CD4-positive, alpha-beta memory T cell (primary cell): ENCODE results near the gene IDI2. TPM values are rescaled to one million over a fixed set of nuclear protein-coding genes. Genes with fewer than 3 reads are reported as not detected.

ENCODE experiments used
- CTCF ChIA-PET: fragments of 350-600 bp; sonication (Branson Sonifier 250); formaldehyde crosslinking; loops from one replicate; lab custom pipeline; 2021; ENCODE audit warnings: inconsistent platforms; ENCODE audit not compliant: partially characterized antibody; lab: Charles Lee
- POLR2A ChIA-PET: fragments of 350-600 bp; sonication (Branson Sonifier 250); formaldehyde crosslinking; loops from one replicate; lab custom pipeline; 2021; ENCODE audit not compliant: partially characterized antibody; lab: Charles Lee
- DNase-seq, 5 donors: peaks; one replicate each; pipeline versions ENCODE4 v3.0.0 to v3.0.0-alpha.2; 2020 to 2022; ENCODE audit warnings: mixed read lengths in 1 of 5
- H3K27ac ChIP-seq: one replicate; pipeline ENCODE4 v1.7.0; 2013; ENCODE audit warnings: low read depth, low read length
- H3K27me3 ChIP-seq: 2 replicates; pipeline ENCODE4 v1.7.0; 2013; ENCODE audit warnings: mild to moderate bottlenecking, low read length, moderate library complexity; ENCODE audit not compliant: insufficient read depth
- H3K36me3 ChIP-seq: 2 replicates; pipeline ENCODE4 v1.7.0; 2013; ENCODE audit warnings: mild to moderate bottlenecking, low read length, moderate library complexity; ENCODE audit not compliant: insufficient read depth
- H3K4me1 ChIP-seq: 2 replicates; pipeline ENCODE4 v1.7.0; 2013; ENCODE audit warnings: mild to moderate bottlenecking, low read length, moderate library complexity; ENCODE audit not compliant: insufficient read depth
- H3K4me3 ChIP-seq, 2 donors: one replicate each; pipeline ENCODE4 v1.7.0; 2013; ENCODE audit warnings: low read length in 2 of 2, mild to moderate bottlenecking in 1 of 2
- H3K9me3 ChIP-seq, 2 donors: one replicate each; pipeline ENCODE4 v1.7.0; 2013; ENCODE audit warnings: low read length in 2 of 2, control low read depth in 1 of 2; ENCODE audit not compliant: control insufficient read depth in 1 of 2
- H3K27ac Mint-ChIP-seq, 7 donors: one replicate each; pipeline ENCODE4 v1.8.0; 2020 to 2021; ENCODE audit warnings: mixed read lengths in 7 of 7, mild to moderate bottlenecking in 6 of 7, inconsistent platforms in 3 of 7, moderate library complexity in 3 of 7
- H3K27me3 Mint-ChIP-seq, 2 donors: one replicate each; pipeline ENCODE4 v1.8.0; 2020 to 2021; ENCODE audit warnings: mixed read lengths in 2 of 2
- H3K36me3 Mint-ChIP-seq, 2 donors: one replicate each; pipeline ENCODE4 v1.8.0; 2020 to 2021; ENCODE audit warnings: mixed read lengths in 2 of 2, inconsistent platforms in 1 of 2, mild to moderate bottlenecking in 1 of 2
- H3K4me1 Mint-ChIP-seq, 4 donors: one replicate each; pipeline ENCODE4 v1.8.0; 2020 to 2021; ENCODE audit warnings: mixed read lengths in 4 of 4, mild to moderate bottlenecking in 1 of 4
- H3K4me3 Mint-ChIP-seq, 8 donors: one replicate each; pipeline ENCODE4 v1.8.0; 2020 to 2021; ENCODE audit warnings: mixed read lengths in 8 of 8, mild to moderate bottlenecking in 7 of 8, moderate library complexity in 6 of 8, inconsistent platforms in 3 of 8
- H3K9me3 Mint-ChIP-seq, 8 donors: one replicate each; pipeline ENCODE4 v1.8.0; 2020 to 2021; ENCODE audit warnings: mixed read lengths in 8 of 8, mild to moderate bottlenecking in 5 of 8, inconsistent platforms in 3 of 8, moderate library complexity in 1 of 8
- intact Hi-C: fragments of 100-400 bp; cut with micrococcal nuclease; formaldehyde crosslinking; loops from one replicate; pipeline ENCODE4 v1.15.1; 2023
- polyA plus RNA-seq, 2 donors: library from polyadenylated mRNA; unstranded; fragments of 300-500 nt; fragmentation: Illumina TruSeq; gene quantifications; one replicate each; pipeline ENCODE4 v1.2.3, GENCODE V29; 2021
- total RNA-seq, 2 experiments: library from RNA; stranded (reverse); gene quantifications; one replicate each; pipeline ENCODE4 v1.2.3, GENCODE V29; 2021

The IDI2 gene
- total and polyA plus RNA-seq, 4 experiments from 2014 or later: not detected

DNA sequence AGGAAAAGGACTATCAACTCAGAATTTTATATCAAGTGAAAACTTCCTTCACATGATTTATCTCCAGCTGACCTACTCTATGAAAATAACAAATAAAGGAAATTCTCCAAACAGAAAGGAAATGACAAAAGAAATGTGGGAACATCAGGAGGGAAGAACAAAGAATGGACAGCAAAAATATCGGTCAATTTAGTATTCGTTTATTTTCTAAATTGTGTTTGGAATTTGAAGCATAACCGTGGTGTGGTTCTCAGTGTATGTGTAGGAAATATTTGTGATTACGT, 39.2 kb upstream of the IDI2 start:
- CTCF ChIA-PET: interaction anchor here (1.6 kb wide), 1 partner anchor 10 kb away, joined by 5 read pairs; no protein-coding TSS in a partner anchor
- H3K27me3 ChIP-seq: no peaks in the 10 kb centered on the region
- intact Hi-C loops: no loop called here
- H3K4me3 Mint-ChIP-seq: no peak overlapping the region
- H3K27ac ChIP-seq: no peak overlapping the region
- H3K27ac Mint-ChIP-seq: peak overlapping the region; percentile 70 to 99 (median 90)
- H3K9me3 Mint-ChIP-seq: no peaks in the 10 kb centered on the region
- peaks cover 64% of the 10 kb centered on the region for H3K4me1 ChIP-seq
- peaks cover 55 to 84% (median 73%) of the 10 kb centered on the region in 4 donors for H3K4me1 Mint-ChIP-seq
- H3K36me3 Mint-ChIP-seq: peaks cover 0 to 7% of the 10 kb centered on the region in 2 donors
- no peak for DNase-seq
- no peak overlapping the region for H3K4me3 ChIP-seq
- no peaks in the 10 kb centered on the region for H3K9me3 ChIP-seq
- POLR2A ChIA-PET: interaction anchor here (1.3 to 2.0 kb wide), 3 partner anchors 9 to 16 kb away, joined by 5 to 6 read pairs (median 5); partner anchors contain the start of genes IDI1 and WDR37
- H3K36me3 ChIP-seq: no peaks in the 10 kb centered on the region
- no peaks in the 10 kb centered on the region for H3K27me3 Mint-ChIP-seq

DNA sequence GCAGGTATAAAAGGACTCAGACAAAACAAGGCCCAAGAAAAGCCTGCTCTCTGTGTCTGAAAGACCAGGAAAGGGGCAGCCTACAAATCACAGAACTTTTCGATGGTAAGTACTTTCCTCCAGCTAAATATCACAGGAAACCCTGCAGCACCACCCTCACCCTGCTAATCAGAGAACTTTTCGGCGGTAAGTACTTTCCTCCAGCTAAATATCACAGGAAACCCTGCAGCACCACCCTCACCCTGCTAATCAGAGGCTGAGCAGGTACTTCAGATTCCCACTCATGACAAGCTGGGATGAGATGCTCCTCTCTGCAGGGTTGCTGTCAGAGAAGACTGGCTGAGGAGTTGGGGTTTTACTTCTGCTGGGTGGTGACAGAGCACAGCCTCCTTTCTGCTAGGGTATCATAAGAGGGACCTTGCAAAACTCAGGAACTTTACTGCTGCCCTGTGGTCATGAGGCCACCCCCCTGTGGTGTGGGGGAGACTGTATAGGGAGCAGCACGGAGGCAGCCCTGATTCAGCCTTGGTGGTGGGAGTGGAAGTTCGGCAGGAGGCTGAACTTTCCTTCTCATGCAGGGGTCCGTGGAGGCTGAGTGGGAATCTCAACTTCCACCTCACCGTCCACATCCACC, 37.7 kb upstream of the IDI2 start:
- peak overlapping the region; percentile 70 to 83 (median 77) for H3K4me3 Mint-ChIP-seq
- CTCF ChIA-PET: interaction anchor here (2.0 kb wide), 1 partner anchor 13 kb away, joined by 5 read pairs; no protein-coding TSS in a partner anchor
- DNase-seq: peak; percentile 41 to 50 (median 45)
- H3K9me3 ChIP-seq: no peaks in the 10 kb centered on the region
- peak overlapping the region; percentile 47 for H3K27ac ChIP-seq
- intact Hi-C loops: loop anchor here (2.0 kb wide), 1 partner anchor 15 kb away; the partner anchor contains the start of gene IDI1
- H3K36me3 ChIP-seq: no peaks in the 10 kb centered on the region
- peaks cover 72% of the 10 kb centered on the region for H3K4me1 ChIP-seq
- no peaks in the 10 kb centered on the region for H3K27me3 Mint-ChIP-seq
- H3K4me1 Mint-ChIP-seq: peaks cover 51 to 85% (median 74%) of the 10 kb centered on the region in 4 donors
- peak overlapping the region; percentile 84 to 99 (median 92) for H3K27ac Mint-ChIP-seq
- no peaks in the 10 kb centered on the region for H3K27me3 ChIP-seq
- POLR2A ChIA-PET: interaction anchor here (0.6 to 2.5 kb wide), 6 partner anchors 10 to 75 kb away, joined by 3 to 33 read pairs (median 3); partner anchors contain the start of genes GTPBP4 and IDI1
- peak overlapping the region in 1 of 2 donors; percentile 24 for H3K4me3 ChIP-seq
- H3K9me3 Mint-ChIP-seq: no peaks in the 10 kb centered on the region
- peaks cover 0 to 7% of the 10 kb centered on the region in 2 donors for H3K36me3 Mint-ChIP-seq

DNA sequence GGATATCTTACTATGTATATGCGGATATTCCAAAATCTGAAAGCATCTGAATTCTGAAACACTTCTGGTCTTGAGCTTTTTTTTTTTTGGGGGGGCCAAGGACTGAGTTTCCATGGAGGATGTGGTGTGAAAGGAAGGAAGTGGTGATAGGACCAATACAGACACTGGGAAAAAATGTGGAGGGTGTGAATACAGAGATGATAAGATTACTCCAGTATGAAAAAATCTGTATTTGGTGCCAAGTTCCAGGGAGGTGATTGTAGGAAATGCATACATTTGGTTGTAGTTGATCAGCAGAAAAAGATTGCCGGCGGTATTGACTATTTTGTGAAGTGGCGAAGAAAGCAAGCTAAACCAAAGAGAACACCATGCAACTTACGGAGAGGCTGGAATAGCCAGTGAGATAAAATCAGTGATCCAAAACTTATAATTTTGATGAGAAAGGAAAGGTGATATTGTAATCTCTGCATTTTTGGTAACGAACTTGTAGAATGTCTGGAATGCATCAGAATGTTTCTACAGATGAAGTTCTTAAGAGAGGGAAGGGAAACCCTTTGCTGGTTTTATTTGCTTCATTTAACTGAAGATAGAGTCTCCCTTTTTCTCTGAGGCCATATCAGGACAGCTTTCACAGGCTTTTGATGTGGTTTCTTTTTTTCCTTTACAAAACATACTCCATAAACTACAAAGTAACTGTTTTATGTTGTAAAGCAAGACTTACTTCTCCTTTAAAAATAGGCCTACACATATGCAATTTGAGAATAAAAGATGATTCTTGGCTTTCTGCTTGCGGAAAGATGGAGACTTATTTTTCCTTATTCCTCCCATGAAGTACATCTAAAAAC, 36.5 kb upstream of the IDI2 start:
- Mint-ChIP-seq H3K27ac (peak overlapping the region; percentile 84 to 99 (median 92)), H3K36me3 (peaks cover 0 to 19% of the 10 kb centered on the region in 2 donors), H3K4me3 (peak overlapping the region; percentile 70 to 83 (median 77)), H3K9me3 (no peaks in the 10 kb centered on the region), H3K27me3 (no peaks in the 10 kb centered on the region), H3K4me1 (peaks cover 56 to 88% (median 78%) of the 10 kb centered on the region in 4 donors)
- no peaks in the 10 kb centered on the region for H3K27me3 ChIP-seq
- no peaks in the 10 kb centered on the region for H3K9me3 ChIP-seq
- H3K4me1 ChIP-seq: peaks cover 83% of the 10 kb centered on the region
- POLR2A ChIA-PET: interaction anchor here (0.6 to 2.5 kb wide), 5 partner anchors 9 to 74 kb away, joined by 3 to 33 read pairs (median 3); partner anchors contain the start of genes GTPBP4 and IDI1
- peak in 1 of 5 donors; percentile 37 for DNase-seq
- peak overlapping the region; percentile 47 for H3K27ac ChIP-seq
- H3K36me3 ChIP-seq: no peaks in the 10 kb centered on the region
- H3K4me3 ChIP-seq: peak overlapping the region in 1 of 2 donors; percentile 24
- CTCF ChIA-PET: interaction anchor here (0.7 to 2.0 kb wide), 5 partner anchors 12 to 47 kb away, joined by 3 to 5 read pairs (median 4); partner anchors contain the start of gene IDI1
- intact Hi-C loops: loop anchor here (2.0 kb wide), 1 partner anchor 13 kb away; the partner anchor contains the start of gene IDI1

DNA sequence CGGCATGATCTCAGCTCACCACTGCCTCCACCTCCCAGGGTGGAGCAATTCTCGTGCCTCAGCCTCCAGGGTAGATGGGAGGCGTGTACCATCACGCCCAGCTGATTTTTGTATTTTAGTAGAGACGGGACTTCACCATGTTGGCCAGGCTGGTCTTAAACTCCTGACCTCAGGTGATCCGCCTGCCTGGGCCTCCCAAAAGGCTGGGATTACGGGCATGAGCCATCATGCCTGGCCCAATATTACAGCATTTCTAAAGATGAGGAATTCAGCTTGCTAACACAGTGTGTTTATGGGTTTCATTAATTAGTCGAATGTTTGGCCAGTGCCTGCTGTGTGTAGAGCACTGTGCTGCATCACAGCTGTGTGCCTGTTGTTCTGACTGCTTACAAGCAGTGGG, 34.2 kb upstream of the IDI2 start:
- Histone ChIP-seq H3K9me3 (no peaks in the 10 kb centered on the region), H3K4me1 (peaks cover 82% of the 10 kb centered on the region), H3K4me3 (no peak overlapping the region), H3K36me3 (no peaks in the 10 kb centered on the region), H3K27me3 (no peaks in the 10 kb centered on the region), H3K27ac (peak overlapping the region; percentile 35)
- ChIA-PET POLR2A (interaction anchor here (1.4 kb wide), 1 partner anchor 9 kb away, joined by 3 read pairs; no protein-coding TSS in a partner anchor), CTCF (no interaction called here)
- Mint-ChIP-seq H3K9me3 (no peaks in the 10 kb centered on the region), H3K4me3 (peak overlapping the region in 5 of 8 donors; percentile 24 to 68 (median 44)), H3K36me3 (peaks cover 0 to 29% of the 10 kb centered on the region in 2 donors), H3K27me3 (no peaks in the 10 kb centered on the region), H3K4me1 (peaks cover 61 to 97% (median 79%) of the 10 kb centered on the region in 4 donors), H3K27ac (peak overlapping the region; percentile 81 to 99 (median 92))
- DNase-seq: no peak
- intact Hi-C loops: no loop called here

DNA sequence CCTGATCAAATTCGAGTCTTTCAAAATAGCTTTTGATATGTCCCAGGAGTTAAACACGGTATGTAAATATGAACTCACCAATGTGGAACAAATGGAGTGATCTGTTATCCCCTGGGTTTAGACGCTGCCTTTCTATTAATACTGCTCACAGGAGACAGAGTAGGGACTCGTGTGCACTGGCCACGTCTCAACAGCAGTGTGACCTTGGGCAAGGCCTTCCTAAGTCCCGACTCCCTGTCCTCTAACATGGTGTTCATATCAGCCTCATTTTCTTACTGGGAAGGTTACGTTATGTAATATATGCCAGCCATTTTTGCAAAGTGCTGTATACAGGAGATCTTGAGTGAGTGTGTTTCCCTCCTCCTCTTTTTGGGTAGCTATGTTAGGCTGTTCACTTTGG, 32.4 kb upstream of the IDI2 start:
- peak overlapping the region; percentile 61 to 99 (median 93) for H3K27ac Mint-ChIP-seq
- H3K27me3 Mint-ChIP-seq: no peaks in the 10 kb centered on the region
- ChIA-PET POLR2A (interaction anchor here (1.2 to 2.8 kb wide), 2 partner anchors 9 to 127 kb away, joined by 4 to 21 read pairs; partner anchors contain the start of genes IDI1 and LARP4B), CTCF (no interaction called here)
- peak overlapping the region; percentile 94 to 98 (median 96) for H3K4me3 Mint-ChIP-seq
- no peaks in the 10 kb centered on the region for H3K9me3 Mint-ChIP-seq
- intact Hi-C loops: no loop called here
- no peaks in the 10 kb centered on the region for H3K9me3 ChIP-seq
- H3K4me3 ChIP-seq: peak overlapping the region in 1 of 2 donors; percentile 67
- H3K4me1 Mint-ChIP-seq: peaks cover 64 to 97% (median 79%) of the 10 kb centered on the region in 4 donors
- peaks cover 0 to 41% of the 10 kb centered on the region in 2 donors for H3K36me3 Mint-ChIP-seq
- no peak for DNase-seq
- H3K27me3 ChIP-seq: no peaks in the 10 kb centered on the region
- peak overlapping the region; percentile 98 for H3K27ac ChIP-seq
- peaks cover 82% of the 10 kb centered on the region for H3K4me1 ChIP-seq
- H3K36me3 ChIP-seq: peaks cover 14% of the 10 kb centered on the region

DNA sequence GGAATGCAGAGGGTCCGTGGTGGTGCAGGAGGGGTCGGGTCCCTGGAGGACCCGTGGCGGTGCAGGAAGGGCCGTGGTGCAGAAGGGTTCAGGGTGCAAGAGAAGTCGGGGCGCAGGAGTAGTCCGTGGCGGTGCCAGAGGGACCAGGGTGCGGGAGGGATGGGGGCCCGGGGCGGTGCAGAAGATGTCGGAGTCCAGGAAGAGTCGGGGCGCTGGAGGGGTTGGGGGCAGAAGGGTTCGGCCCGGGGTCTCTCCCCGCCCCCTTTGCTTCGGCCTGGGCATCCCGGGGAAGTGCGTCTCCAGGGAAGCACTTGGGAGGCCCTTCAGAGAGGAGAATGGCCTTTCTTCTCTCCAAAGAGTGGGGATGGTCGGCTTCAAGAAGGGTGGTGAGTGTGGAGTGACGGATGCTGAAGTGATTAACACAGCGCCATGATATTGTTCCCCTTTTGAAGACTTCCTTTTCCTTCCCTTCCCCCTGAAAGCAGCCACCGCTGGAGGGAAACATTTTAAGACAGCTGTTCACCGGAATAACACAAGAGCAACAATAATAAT, 31.5 kb upstream of the IDI2 start:
- peaks cover 58 to 97% (median 78%) of the 10 kb centered on the region in 4 donors for H3K4me1 Mint-ChIP-seq

More for the DNA sequence above, 31.5 kb upstream of the IDI2 start:
- Histone ChIP-seq H3K36me3 (peaks cover 18% of the 10 kb centered on the region), H3K27ac (peak overlapping the region; percentile 98), H3K9me3 (no peaks in the 10 kb centered on the region), H3K4me1 (peaks cover 79% of the 10 kb centered on the region), H3K27me3 (no peaks in the 10 kb centered on the region), H3K4me3 (peak overlapping the region; percentile 67 to 89)
- no peak for DNase-seq
- Mint-ChIP-seq H3K27ac (peak overlapping the region; percentile 92 to 99 (median 95)), H3K4me3 (peak overlapping the region; percentile 94 to 98 (median 96)), H3K27me3 (no peaks in the 10 kb centered on the region), H3K9me3 (no peaks in the 10 kb centered on the region), H3K36me3 (peaks cover 0 to 47% of the 10 kb centered on the region in 2 donors)
- intact Hi-C loops: no loop called here
- CTCF ChIA-PET: no interaction called here
- POLR2A ChIA-PET: interaction anchor here (1.2 to 3.6 kb wide), 6 partner anchors 8 to 126 kb away, joined by 4 to 22 read pairs (median 6); partner anchors contain the start of genes GTPBP4, IDI1 and LARP4B
